Liver (tissue), 9 donors: ENCODE data around the gene ADAP1. TPM values are rescaled to one million over a fixed set of nuclear protein-coding genes. Genes with fewer than 3 reads are reported as not detected.

ENCODE experiments used
- DNase-seq: peaks from one replicate; pipeline ENCODE4 v3.0.0-alpha.2; 2017; ENCODE audit warnings: low spot score
- H3K27ac ChIP-seq, 2 donors: one replicate each; pipeline ENCODE4 v1.7.0; 2013; ENCODE audit warnings: inconsistent platforms in 2 of 2, low read length in 2 of 2, control low read depth in 1 of 2, low read depth in 1 of 2, mild to moderate bottlenecking in 1 of 2
- H3K27me3 ChIP-seq, 4 donors: one replicate each; pipeline versions ENCODE4 v1.6.1 to v1.7.0; 2013; ENCODE audit warnings: low read length in 3 of 4, inconsistent platforms in 1 of 4, mild to moderate bottlenecking in 1 of 4, moderate library complexity in 1 of 4; ENCODE audit not compliant: control insufficient read depth in 4 of 4, insufficient read depth in 4 of 4
- H3K36me3 ChIP-seq, 4 donors: one replicate each; pipeline versions ENCODE4 v1.6.1 to v1.7.0; 2013; ENCODE audit warnings: low read length in 3 of 4, mild to moderate bottlenecking in 3 of 4, low read depth in 1 of 4, moderate library complexity in 1 of 4; ENCODE audit not compliant: control insufficient read depth in 4 of 4, insufficient read depth in 3 of 4
- H3K4me1 ChIP-seq, 4 donors: one replicate each; pipeline versions ENCODE4 v1.6.1 to v1.7.0; 2013; ENCODE audit warnings: low read length in 3 of 4, mild to moderate bottlenecking in 3 of 4, moderate library complexity in 1 of 4; ENCODE audit not compliant: control insufficient read depth in 4 of 4, insufficient read depth in 4 of 4
- H3K4me3 ChIP-seq, 3 donors: one replicate each; pipeline versions ENCODE4 v1.6.1 to v1.7.0; 2013; ENCODE audit warnings: low read length in 3 of 3, control low read depth in 1 of 3, low read depth in 1 of 3, mild to moderate bottlenecking in 1 of 3
- H3K9ac ChIP-seq, 2 donors: one replicate each; pipeline ENCODE4 v1.7.0; 2013; ENCODE audit warnings: low read length in 2 of 2, mild to moderate bottlenecking in 2 of 2, moderate library complexity in 2 of 2, control low read depth in 1 of 2, low read depth in 1 of 2
- H3K9me3 ChIP-seq, 4 donors: one replicate each; pipeline versions ENCODE4 v1.6.1 to v1.7.0; 2013; ENCODE audit warnings: low read length in 3 of 4; ENCODE audit not compliant: control insufficient read depth in 4 of 4
- EGR1 ChIP-seq, 2 donors: IDR thresholded peaks; 2 replicates each; pipeline ENCODE4 v1.6.1; 2016 to 2018; ENCODE audit warnings: antibody characterized with exemption in 2 of 2, low read depth in 2 of 2
- FOXA1 ChIP-seq: IDR thresholded peaks from 2 replicates; pipeline ENCODE4 v1.6.1; 2016; ENCODE audit warnings: antibody characterized with exemption
- FOXA2 ChIP-seq: IDR thresholded peaks from 2 replicates; pipeline ENCODE4 v1.6.1; 2016; ENCODE audit warnings: antibody characterized with exemption
- GABPA ChIP-seq, 2 donors: IDR thresholded peaks in 1 of 2; conservative IDR thresholded peaks in 1 of 2; 2 replicates each; pipeline ENCODE4 v1.6.1; 2016; ENCODE audit warnings: antibody characterized with exemption in 2 of 2, mild to moderate bottlenecking in 1 of 2, moderate library complexity in 1 of 2
- HNF4A ChIP-seq, 2 donors: conservative IDR thresholded peaks; 2 replicates each; pipeline ENCODE4 v1.6.1; 2016; ENCODE audit warnings: antibody characterized with exemption in 2 of 2, mild to moderate bottlenecking in 2 of 2
- HNF4G ChIP-seq: IDR thresholded peaks from 2 replicates; pipeline ENCODE4 v1.6.1; 2016; ENCODE audit warnings: antibody characterized with exemption
- JUND ChIP-seq, 2 donors: IDR thresholded peaks; 2 replicates each; pipeline ENCODE4 v1.6.1; 2016; ENCODE audit warnings: antibody characterized with exemption in 2 of 2
- NR2F2 ChIP-seq: IDR thresholded peaks from 2 replicates; pipeline ENCODE4 v1.6.1; 2016; ENCODE audit warnings: antibody characterized with exemption
- RAD21 ChIP-seq, 2 donors: IDR thresholded peaks; 2 replicates each; pipeline ENCODE4 v1.6.1; 2016; ENCODE audit warnings: antibody characterized with exemption in 2 of 2, mild to moderate bottlenecking in 2 of 2
- RXRA ChIP-seq, 2 donors: IDR thresholded peaks; 2 replicates each; pipeline ENCODE4 v1.6.1; 2017 to 2018; ENCODE audit warnings: antibody characterized with exemption in 2 of 2, mild to moderate bottlenecking in 1 of 2
- SP1 ChIP-seq: IDR thresholded peaks from 2 replicates; pipeline ENCODE4 v1.6.1; 2018; ENCODE audit warnings: antibody characterized with exemption, mild to moderate bottlenecking
- TAF1 ChIP-seq: conservative IDR thresholded peaks from 2 replicates; pipeline ENCODE4 v1.6.1; 2016; ENCODE audit warnings: antibody characterized with exemption, mild to moderate bottlenecking
- WGBS: extraction: QIAGEN DNeasy Blood & Tissue Kit; methylation state at CpG from one replicate; pipeline ENCODE4 v1.1.7; 2013; 5-methylcytosine and 5-hydroxymethylcytosine counted together
- polyA plus RNA-seq, 2 donors: library from polyadenylated mRNA; stranded (reverse) in 1 of 2; unstranded in 1 of 2; fragments of 200-250 nt in 1 of 2; fragments of >200 nt in 1 of 2; fragmentation: Nextera tagmentation in 1 of 2; extraction: Ambion mirVana in 1 of 2; gene quantifications; one replicate each; pipeline versions ENCODE4 v1.2.1 to v1.2.3, GENCODE V29; 2013 to 2015
- total RNA-seq, 2 donors: library from RNA; depleted of rRNA; stranded (reverse); fragments of >200 nt; gene quantifications; one replicate each; pipeline ENCODE4 v1.2.3, GENCODE V29; 2014
- TF ChIP-seq, protein P1 (sequence below): fragments of 150-350 bp; IDR thresholded peaks from 2 replicates; pipeline ENCODE4 v1.5.1; 2017; ENCODE audit warnings: improper control_type of control experiment, low read depth, low read length; ENCODE audit not compliant: missing input control
- TF ChIP-seq, protein P2 (sequence below): IDR thresholded peaks from 2 replicates; pipeline ENCODE4 v1.6.1; 2016; ENCODE audit warnings: antibody characterized with exemption
- TF ChIP-seq, protein P3 (sequence below): IDR thresholded peaks from 2 replicates; pipeline ENCODE4 v1.6.1; 2016; ENCODE audit warnings: antibody characterized with exemption
- donor health status: healthy.
- donor health status: healthy.
- donor health status: healthy.
- donor health status: healthy.
- donor health status: healthy.

The ADAP1 gene
- total and polyA plus RNA-seq, 4 donors: 0.46 to 3.7 (median 2.7) TPM

DNA sequence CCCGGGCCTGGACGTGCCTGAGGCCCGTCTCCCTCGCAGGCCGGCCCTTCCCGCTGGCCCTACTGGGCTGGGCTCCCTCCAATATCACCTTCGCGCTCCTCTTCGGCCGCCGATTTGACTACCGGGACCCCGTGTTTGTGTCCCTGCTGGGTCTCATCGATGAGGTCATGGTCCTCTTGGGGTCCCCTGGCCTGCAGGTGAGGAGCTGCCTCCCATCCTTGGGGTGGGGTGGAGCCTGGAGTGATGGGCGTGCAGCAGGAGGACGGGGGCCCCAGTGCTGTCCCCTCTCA is 30.6 kb upstream of the ADAP1 start:
- Histone ChIP-seq H3K27ac (no peak overlapping the region), H3K36me3 (no peaks in the 10 kb centered on the region), H3K4me1 (no peaks in the 10 kb centered on the region), H3K9me3 (no peaks in the 10 kb centered on the region), H3K4me3 (no peak overlapping the region), H3K27me3 (no peaks in the 10 kb centered on the region), H3K9ac (no peak overlapping the region)
- TF ChIP-seq TAF1 (no peak), FOXA1 (no peak), NR2F2 (no peak), RAD21 (IDR thresholded peaks at IDR 0.05) (no peak), EGR1 (IDR thresholded peaks at IDR 0.05; ENCODE audit: low read depth in 2 of 2) (no peak), HNF4G (no peak), HNF4A (conservative IDR thresholded peaks at IDR 0.05) (no peak)
- TF ChIP-seq, protein P1, sequence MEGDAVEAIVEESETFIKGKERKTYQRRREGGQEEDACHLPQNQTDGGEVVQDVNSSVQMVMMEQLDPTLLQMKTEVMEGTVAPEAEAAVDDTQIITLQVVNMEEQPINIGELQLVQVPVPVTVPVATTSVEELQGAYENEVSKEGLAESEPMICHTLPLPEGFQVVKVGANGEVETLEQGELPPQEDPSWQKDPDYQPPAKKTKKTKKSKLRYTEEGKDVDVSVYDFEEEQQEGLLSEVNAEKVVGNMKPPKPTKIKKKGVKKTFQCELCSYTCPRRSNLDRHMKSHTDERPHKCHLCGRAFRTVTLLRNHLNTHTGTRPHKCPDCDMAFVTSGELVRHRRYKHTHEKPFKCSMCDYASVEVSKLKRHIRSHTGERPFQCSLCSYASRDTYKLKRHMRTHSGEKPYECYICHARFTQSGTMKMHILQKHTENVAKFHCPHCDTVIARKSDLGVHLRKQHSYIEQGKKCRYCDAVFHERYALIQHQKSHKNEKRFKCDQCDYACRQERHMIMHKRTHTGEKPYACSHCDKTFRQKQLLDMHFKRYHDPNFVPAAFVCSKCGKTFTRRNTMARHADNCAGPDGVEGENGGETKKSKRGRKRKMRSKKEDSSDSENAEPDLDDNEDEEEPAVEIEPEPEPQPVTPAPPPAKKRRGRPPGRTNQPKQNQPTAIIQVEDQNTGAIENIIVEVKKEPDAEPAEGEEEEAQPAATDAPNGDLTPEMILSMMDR: no peak
- TF ChIP-seq, protein P2, sequence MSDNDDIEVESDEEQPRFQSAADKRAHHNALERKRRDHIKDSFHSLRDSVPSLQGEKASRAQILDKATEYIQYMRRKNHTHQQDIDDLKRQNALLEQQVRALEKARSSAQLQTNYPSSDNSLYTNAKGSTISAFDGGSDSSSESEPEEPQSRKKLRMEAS: no peak
- WGBS: 80% methylated on average over 16 of the region's 16 CpGs
- DNase-seq: no peak

DNA sequence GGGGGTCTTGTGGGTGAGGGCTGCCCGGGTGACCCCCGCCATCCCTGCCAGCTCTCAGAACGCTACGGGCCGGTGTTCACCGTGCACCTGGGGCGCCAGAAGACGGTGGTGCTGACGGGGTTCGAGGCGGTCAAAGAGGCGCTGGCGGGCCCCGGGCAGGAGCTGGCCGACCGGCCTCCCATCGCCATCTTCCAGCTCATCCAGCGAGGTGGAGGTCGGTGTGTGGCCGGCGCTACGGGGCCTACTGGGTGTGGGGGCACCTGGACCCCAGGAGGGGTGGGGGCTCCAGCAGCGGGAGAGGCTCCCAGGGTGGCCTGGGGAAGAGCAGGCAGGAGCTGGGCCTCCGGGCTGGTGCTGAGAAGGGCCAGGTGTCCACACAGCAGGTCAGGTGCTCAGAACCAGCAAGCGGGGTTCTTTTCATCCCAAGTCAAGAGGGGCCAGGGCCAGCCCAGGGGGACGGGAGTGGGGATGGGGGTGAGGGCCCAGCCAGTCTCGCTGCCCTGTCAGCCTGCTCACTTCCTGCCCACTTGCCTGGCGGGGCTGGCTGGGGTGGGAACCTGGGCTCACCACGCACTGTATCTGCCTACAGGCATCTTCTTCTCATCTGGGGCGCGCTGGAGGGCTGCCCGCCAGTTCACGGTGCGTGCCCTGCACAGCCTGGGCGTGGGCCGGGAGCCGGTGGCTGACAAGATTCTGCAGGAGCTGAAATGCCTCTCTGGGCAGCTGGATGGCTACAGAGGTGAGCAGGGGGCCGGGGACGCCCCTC is 30.1 kb upstream of the ADAP1 start:
- 90% methylated on average over 39 of the region's 39 CpGs for WGBS

DNA sequence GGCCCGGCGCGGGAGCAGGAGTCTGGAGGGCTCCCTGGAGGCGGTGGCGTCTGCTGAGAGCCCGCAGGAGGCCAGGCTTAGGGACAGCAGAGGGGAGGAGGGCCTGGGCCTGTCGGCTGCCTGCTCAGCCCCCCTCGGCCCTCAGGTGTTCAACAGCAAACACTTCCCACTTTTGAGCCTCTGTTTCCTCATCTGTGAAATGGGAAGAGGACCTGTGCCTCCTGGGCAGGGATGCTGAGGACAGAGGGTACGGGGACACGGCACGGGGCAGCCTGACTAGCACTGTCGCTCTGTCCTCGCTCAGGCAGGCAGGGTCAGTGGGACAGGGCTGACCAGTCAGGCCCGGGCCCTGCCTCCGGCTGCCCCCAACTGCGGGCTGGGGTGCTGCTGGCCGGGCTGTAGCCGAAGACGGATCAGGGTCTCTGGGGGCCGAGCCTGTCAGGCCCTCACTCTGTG is 29.2 kb upstream of the ADAP1 start:
- WGBS: 91% methylated on average over 20 of the region's 20 CpGs
- Histone ChIP-seq H3K4me3 (no peak overlapping the region), H3K4me1 (no peaks in the 10 kb centered on the region), H3K27me3 (no peaks in the 10 kb centered on the region), H3K9ac (no peak overlapping the region), H3K36me3 (no peaks in the 10 kb centered on the region), H3K9me3 (no peaks in the 10 kb centered on the region), H3K27ac (no peak overlapping the region)
- DNase-seq: no peak
- TF ChIP-seq FOXA2: no peak
- TF ChIP-seq EGR1 (IDR thresholded peaks at IDR 0.05; ENCODE audit: low read depth in 2 of 2): no peak
- TF ChIP-seq, protein P1: no peak
- TF ChIP-seq, protein P3, sequence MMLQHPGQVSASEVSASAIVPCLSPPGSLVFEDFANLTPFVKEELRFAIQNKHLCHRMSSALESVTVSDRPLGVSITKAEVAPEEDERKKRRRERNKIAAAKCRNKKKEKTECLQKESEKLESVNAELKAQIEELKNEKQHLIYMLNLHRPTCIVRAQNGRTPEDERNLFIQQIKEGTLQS: no peak
- TF ChIP-seq GABPA (IDR thresholded peaks at IDR 0.05 in 1 of 2, conservative IDR thresholded peaks at IDR 0.05 in 1 of 2): no peak
- no peak for TF ChIP-seq FOXA1
- TF ChIP-seq RAD21 (IDR thresholded peaks at IDR 0.05): no peak
- no peak for TF ChIP-seq TAF1
- TF ChIP-seq RXRA (IDR thresholded peaks at IDR 0.05): no peak
- TF ChIP-seq JUND (IDR thresholded peaks at IDR 0.05): no peak

More for the DNA sequence above, 30.1 kb upstream of the ADAP1 start:
- no peak overlapping the region for H3K4me3 ChIP-seq
- H3K36me3 ChIP-seq: no peaks in the 10 kb centered on the region
- H3K9me3 ChIP-seq: no peaks in the 10 kb centered on the region
- no peak for TF ChIP-seq SP1
- TF ChIP-seq RAD21 (IDR thresholded peaks at IDR 0.05): no peak
- no peak for TF ChIP-seq GABPA (IDR thresholded peaks at IDR 0.05 in 1 of 2, conservative IDR thresholded peaks at IDR 0.05 in 1 of 2)
- no peak for TF ChIP-seq NR2F2
- TF ChIP-seq HNF4A (conservative IDR thresholded peaks at IDR 0.05): no peak
- TF ChIP-seq, protein P2: no peak
- no peak overlapping the region for H3K27ac ChIP-seq
- H3K4me1 ChIP-seq: no peaks in the 10 kb centered on the region
- no peaks in the 10 kb centered on the region for H3K27me3 ChIP-seq
- H3K9ac ChIP-seq: no peak overlapping the region
- DNase-seq: no peak
